H9 (cell line): ENCODE measurements around the gene FAM120C. TPM values are rescaled to one million over a fixed set of nuclear protein-coding genes. Genes with fewer than 3 reads are reported as not detected.

Source experiments
- DNase-seq: peaks from one replicate; pipeline ENCODE4 v3.0.0-alpha.2; 2017
- H2AFZ ChIP-seq: one replicate; pipeline ENCODE4 v1.6.1; 2013; ENCODE audit warnings: mild to moderate bottlenecking, low read length, control low read depth, moderate library complexity
- H2AK5ac ChIP-seq: 2 replicates; pipeline ENCODE4 v1.6.1; 2013; ENCODE audit warnings: low read length, control low read depth, mixed read lengths; ENCODE audit not compliant: insufficient read length
- H2BK120ac ChIP-seq: one replicate; pipeline ENCODE4 v1.6.1; 2013; ENCODE audit warnings: low read depth, mild to moderate bottlenecking, low read length, control low read depth, inconsistent platforms; ENCODE audit not compliant: poor library complexity, severe bottlenecking
- H2BK12ac ChIP-seq: 2 replicates; pipeline ENCODE4 v1.6.1; 2013; ENCODE audit warnings: low read length, control low read depth, mixed read lengths, low read depth; ENCODE audit not compliant: insufficient read length
- H2BK15ac ChIP-seq: 2 replicates; pipeline ENCODE4 v1.6.1; 2013; ENCODE audit warnings: low read depth, low read length, control low read depth
- H2BK20ac ChIP-seq: one replicate; pipeline ENCODE4 v1.6.1; 2013; ENCODE audit warnings: low read depth, mild to moderate bottlenecking, low read length, control low read depth, inconsistent platforms; ENCODE audit not compliant: poor library complexity, severe bottlenecking
- H2BK5ac ChIP-seq: 2 replicates; pipeline ENCODE4 v1.6.1; 2013; ENCODE audit warnings: low read length, control low read depth, mixed read lengths; ENCODE audit not compliant: insufficient read length
- H3K14ac ChIP-seq: 2 replicates; pipeline ENCODE4 v1.6.1; 2013; ENCODE audit warnings: low read length, control low read depth; ENCODE audit not compliant: insufficient read depth
- H3K18ac ChIP-seq: 2 replicates; pipeline ENCODE4 v1.6.1; 2013; ENCODE audit warnings: low read depth, mild to moderate bottlenecking, mixed read lengths, low read length, control low read depth; ENCODE audit not compliant: insufficient read length
- H3K23ac ChIP-seq: 2 replicates; pipeline ENCODE4 v1.6.1; 2013; ENCODE audit warnings: low read length, control low read depth, mixed read lengths, low read depth; ENCODE audit not compliant: insufficient read length
- H3K23me2 ChIP-seq: 2 replicates; pipeline ENCODE4 v1.6.1; 2013; ENCODE audit warnings: low read depth, mild to moderate bottlenecking, mixed read lengths, low read length, control low read depth; ENCODE audit not compliant: insufficient read length, poor library complexity, severe bottlenecking
- H3K27ac ChIP-seq: 2 replicates; pipeline ENCODE4 v1.5.1; 2013; ENCODE audit warnings: low read length, control low read depth, mixed read lengths, low read depth; ENCODE audit not compliant: insufficient read length
- H3K27me3 ChIP-seq: 2 replicates; pipeline ENCODE4 v1.6.1; 2013; ENCODE audit warnings: low read length, control low read depth, inconsistent platforms; ENCODE audit not compliant: insufficient read depth
- H3K4ac ChIP-seq: 2 replicates; pipeline ENCODE4 v1.6.1; 2013; ENCODE audit warnings: low read depth, mild to moderate bottlenecking, control low read depth, inconsistent platforms, low read length, moderate library complexity
- H3K4me1 ChIP-seq: 2 replicates; pipeline ENCODE4 v1.6.1; 2013; ENCODE audit warnings: low read length, control low read depth, inconsistent platforms; ENCODE audit not compliant: insufficient read depth
- H3K4me2 ChIP-seq: 2 replicates; pipeline ENCODE4 v1.6.1; 2013; ENCODE audit warnings: low read length, control low read depth, mixed read lengths; ENCODE audit not compliant: insufficient read length, insufficient read depth
- H3K56ac ChIP-seq: 2 replicates; pipeline ENCODE4 v1.6.1; 2013; ENCODE audit warnings: low read depth, mild to moderate bottlenecking, mixed read lengths, low read length, control low read depth; ENCODE audit not compliant: insufficient read length
- H3K79me1 ChIP-seq: 2 replicates; pipeline ENCODE4 v1.6.1; 2013; ENCODE audit warnings: low read depth, mild to moderate bottlenecking, moderate library complexity, low read length, control low read depth, inconsistent platforms; ENCODE audit not compliant: insufficient read depth, poor library complexity, severe bottlenecking
- H3K79me2 ChIP-seq: 2 replicates; pipeline ENCODE4 v1.6.1; 2013; ENCODE audit warnings: low read length, control low read depth, inconsistent platforms; ENCODE audit not compliant: insufficient read depth
- H3K9ac ChIP-seq: 2 replicates; pipeline ENCODE4 v1.6.1; 2013; ENCODE audit warnings: low read length, control low read depth, mixed read lengths; ENCODE audit not compliant: insufficient read length; ENCODE audit errors: extremely low read depth
- H3K9me3 ChIP-seq: one replicate; pipeline ENCODE4 v1.6.1; 2013; ENCODE audit warnings: low read depth, low read length, inconsistent platforms; ENCODE audit not compliant: control insufficient read depth
- H3T11ph ChIP-seq: one replicate; pipeline ENCODE4 v1.6.1; 2013; ENCODE audit warnings: mild to moderate bottlenecking, low read length, control low read depth, inconsistent platforms
- H4K20me1 ChIP-seq: one replicate; pipeline ENCODE4 v1.6.1; 2013; ENCODE audit not compliant: control insufficient read depth, insufficient read length, insufficient read depth
- H4K5ac ChIP-seq: 2 replicates; pipeline ENCODE4 v1.6.1; 2013; ENCODE audit warnings: low read depth, mild to moderate bottlenecking, mixed read lengths, low read length, control low read depth; ENCODE audit not compliant: insufficient read length
- H4K8ac ChIP-seq: replicated peaks from 2 replicates; pipeline ENCODE4 v1.6.1; 2013; ENCODE audit warnings: low read length, control low read depth, mixed read lengths, low read depth; ENCODE audit not compliant: insufficient read length
- H4K91ac ChIP-seq: 2 replicates; pipeline ENCODE4 v1.6.1; 2013; ENCODE audit warnings: low read depth, mild to moderate bottlenecking, moderate library complexity, mixed read lengths, low read length, control low read depth; ENCODE audit not compliant: insufficient read length
- H3K27ac Mint-ChIP-seq, 3 experiments: 2 replicates in 2 of 3; 3 replicates in 1 of 3; pipeline ENCODE4 v1.8.0; 2020 to 2021; ENCODE audit warnings: mixed read lengths in 3 of 3, mild to moderate bottlenecking in 1 of 3, moderate library complexity in 1 of 3
- H3K27me3 Mint-ChIP-seq: 2 replicates; pipeline ENCODE4 v1.8.0; 2021; ENCODE audit warnings: low read depth, mild to moderate bottlenecking, moderate library complexity, mixed read lengths
- H3K36me3 Mint-ChIP-seq, 3 experiments: 2 replicates in 2 of 3; 3 replicates in 1 of 3; pipeline ENCODE4 v1.8.0; 2020 to 2021; ENCODE audit warnings: low read depth in 3 of 3, mixed read lengths in 3 of 3; ENCODE audit not compliant: insufficient read depth in 1 of 3
- H3K4me1 Mint-ChIP-seq, 2 experiments: 2 replicates each; pipeline ENCODE4 v1.8.0; 2020; ENCODE audit warnings: mixed read lengths in 2 of 2
- H3K4me3 Mint-ChIP-seq, 2 experiments: 2 replicates in 1 of 2; 3 replicates in 1 of 2; pipeline ENCODE4 v1.8.0; 2020 to 2021; ENCODE audit warnings: mild to moderate bottlenecking in 2 of 2, mixed read lengths in 2 of 2, moderate library complexity in 1 of 2
- H3K9me3 Mint-ChIP-seq, 2 experiments: 2 replicates in 1 of 2; 3 replicates in 1 of 2; pipeline ENCODE4 v1.8.0; 2020; ENCODE audit warnings: mild to moderate bottlenecking in 2 of 2, mixed read lengths in 2 of 2, moderate library complexity in 1 of 2
- WGBS: extraction: QIAGEN DNeasy Blood & Tissue Kit; methylation state at CpG from one replicate; pipeline ENCODE4 v1.1.7; 2013; ENCODE audit warnings: missing lambda C conversion rate, low lambda C conversion rate, mixed read lengths; ENCODE audit not compliant: insufficient read length; ENCODE audit errors: extremely low coverage; 5-methylcytosine and 5-hydroxymethylcytosine counted together
- total RNA-seq: library from RNA; stranded (reverse); gene quantifications from 2 replicates; pipeline ENCODE4 v1.2.1, GENCODE V29; 2021
- TF ChIP-seq, protein P1 (sequence below): fragments of 200-600 bp; sonication (generic); conservative IDR thresholded peaks from 3 replicates; pipeline ENCODE4 v1.8.0; 2021; ENCODE audit warnings: antibody characterized with exemption, mild to moderate bottlenecking

Gene FAM120C
- total RNA-seq, 1 experiment from 2014 or later, result 9.2 TPM

DNA sequence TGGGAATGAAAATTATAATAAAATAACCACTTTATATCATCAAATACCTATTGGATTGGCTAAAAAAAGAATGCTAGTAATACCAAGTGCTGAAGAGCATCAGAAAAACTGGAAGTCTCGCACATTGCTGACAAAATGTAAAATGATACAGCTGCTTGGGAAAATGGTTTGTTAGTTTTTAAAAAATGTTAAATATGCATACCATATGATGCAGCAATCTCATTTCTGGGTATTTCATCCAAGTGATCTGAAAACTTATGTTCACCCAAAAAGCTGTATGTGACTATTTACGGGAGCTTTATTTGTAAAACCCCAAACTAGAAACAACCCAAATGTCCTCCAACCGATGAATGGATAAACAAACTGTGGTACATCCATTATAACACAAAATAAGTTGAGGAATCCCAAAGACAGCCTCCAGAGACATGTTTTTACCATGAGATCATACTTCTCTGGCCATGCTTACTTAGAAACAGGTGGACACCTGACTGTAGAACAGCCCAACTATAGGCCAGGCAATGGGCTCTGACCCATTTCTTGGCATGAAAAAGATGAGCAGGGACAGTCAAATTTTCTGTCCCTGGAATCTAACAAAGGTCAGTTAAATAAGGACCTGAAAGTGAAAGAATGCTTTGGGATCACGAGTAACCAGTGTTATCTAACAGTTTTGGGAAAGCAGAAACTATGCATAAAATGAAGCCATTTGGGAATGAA lies 47.5 kb upstream of the FAM120C start:
- H3K4me3 Mint-ChIP-seq, result no peak overlapping the region
- H4K91ac ChIP-seq, result no peak overlapping the region
- no peaks in the 10 kb centered on the region for H3K27me3 ChIP-seq
- H2AFZ ChIP-seq, result no peak overlapping the region
- H3K4me1 ChIP-seq, result no peaks in the 10 kb centered on the region
- H3K18ac ChIP-seq, result no peak overlapping the region
- H2BK12ac ChIP-seq, result no peak overlapping the region
- H4K5ac ChIP-seq, result no peak overlapping the region
- peaks cover 34 to 38% of the 10 kb centered on the region in 2 experiments for H3K9me3 Mint-ChIP-seq
- H4K8ac ChIP-seq, result no peak overlapping the region
- no peaks in the 10 kb centered on the region for H3K4me1 Mint-ChIP-seq
- no CpG with 5 or more reads among the region's 4 CpGs for WGBS
- H3K79me2 ChIP-seq, result no peaks in the 10 kb centered on the region
- H3K4ac ChIP-seq, result no peak overlapping the region
- H3K27ac Mint-ChIP-seq, result no peak overlapping the region
- no peak overlapping the region for H3K4me2 ChIP-seq
- no peaks in the 10 kb centered on the region for H3K23me2 ChIP-seq
- no peaks in the 10 kb centered on the region for H3K79me1 ChIP-seq
- peaks cover 3 to 9% (median 4%) of the 10 kb centered on the region in 3 experiments; a peak in 5 of 7 replicates for H3K36me3 Mint-ChIP-seq
- H3K9ac ChIP-seq, result no peak overlapping the region
- H2AK5ac ChIP-seq, result no peak overlapping the region
- no peak overlapping the region for H3K27ac ChIP-seq
- no peak overlapping the region for H3T11ph ChIP-seq
- no peak overlapping the region for H2BK20ac ChIP-seq
- no peak overlapping the region for H3K14ac ChIP-seq
- TF ChIP-seq, protein P1, sequence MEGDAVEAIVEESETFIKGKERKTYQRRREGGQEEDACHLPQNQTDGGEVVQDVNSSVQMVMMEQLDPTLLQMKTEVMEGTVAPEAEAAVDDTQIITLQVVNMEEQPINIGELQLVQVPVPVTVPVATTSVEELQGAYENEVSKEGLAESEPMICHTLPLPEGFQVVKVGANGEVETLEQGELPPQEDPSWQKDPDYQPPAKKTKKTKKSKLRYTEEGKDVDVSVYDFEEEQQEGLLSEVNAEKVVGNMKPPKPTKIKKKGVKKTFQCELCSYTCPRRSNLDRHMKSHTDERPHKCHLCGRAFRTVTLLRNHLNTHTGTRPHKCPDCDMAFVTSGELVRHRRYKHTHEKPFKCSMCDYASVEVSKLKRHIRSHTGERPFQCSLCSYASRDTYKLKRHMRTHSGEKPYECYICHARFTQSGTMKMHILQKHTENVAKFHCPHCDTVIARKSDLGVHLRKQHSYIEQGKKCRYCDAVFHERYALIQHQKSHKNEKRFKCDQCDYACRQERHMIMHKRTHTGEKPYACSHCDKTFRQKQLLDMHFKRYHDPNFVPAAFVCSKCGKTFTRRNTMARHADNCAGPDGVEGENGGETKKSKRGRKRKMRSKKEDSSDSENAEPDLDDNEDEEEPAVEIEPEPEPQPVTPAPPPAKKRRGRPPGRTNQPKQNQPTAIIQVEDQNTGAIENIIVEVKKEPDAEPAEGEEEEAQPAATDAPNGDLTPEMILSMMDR, result no peak
- H3K9me3 ChIP-seq, result peaks cover 11% of the 10 kb centered on the region
- H4K20me1 ChIP-seq, result no peaks in the 10 kb centered on the region
- no peaks in the 10 kb centered on the region for H3K27me3 Mint-ChIP-seq
- DNase-seq, result no peak
- H2BK120ac ChIP-seq, result no peak overlapping the region
- no peak overlapping the region for H3K23ac ChIP-seq
- no peak overlapping the region for H2BK5ac ChIP-seq
- no peak overlapping the region for H2BK15ac ChIP-seq
- no peak overlapping the region for H3K56ac ChIP-seq
